ENCODE data around the gene IRF3. TPM values are rescaled to one million over a fixed set of nuclear protein-coding genes. Genes with fewer than 3 reads are reported as not detected.

IRF3 gene
- polyA plus RNA-seq, 10 donors, result 25.2 to 44.4 (median 33.7) TPM

DNA sequence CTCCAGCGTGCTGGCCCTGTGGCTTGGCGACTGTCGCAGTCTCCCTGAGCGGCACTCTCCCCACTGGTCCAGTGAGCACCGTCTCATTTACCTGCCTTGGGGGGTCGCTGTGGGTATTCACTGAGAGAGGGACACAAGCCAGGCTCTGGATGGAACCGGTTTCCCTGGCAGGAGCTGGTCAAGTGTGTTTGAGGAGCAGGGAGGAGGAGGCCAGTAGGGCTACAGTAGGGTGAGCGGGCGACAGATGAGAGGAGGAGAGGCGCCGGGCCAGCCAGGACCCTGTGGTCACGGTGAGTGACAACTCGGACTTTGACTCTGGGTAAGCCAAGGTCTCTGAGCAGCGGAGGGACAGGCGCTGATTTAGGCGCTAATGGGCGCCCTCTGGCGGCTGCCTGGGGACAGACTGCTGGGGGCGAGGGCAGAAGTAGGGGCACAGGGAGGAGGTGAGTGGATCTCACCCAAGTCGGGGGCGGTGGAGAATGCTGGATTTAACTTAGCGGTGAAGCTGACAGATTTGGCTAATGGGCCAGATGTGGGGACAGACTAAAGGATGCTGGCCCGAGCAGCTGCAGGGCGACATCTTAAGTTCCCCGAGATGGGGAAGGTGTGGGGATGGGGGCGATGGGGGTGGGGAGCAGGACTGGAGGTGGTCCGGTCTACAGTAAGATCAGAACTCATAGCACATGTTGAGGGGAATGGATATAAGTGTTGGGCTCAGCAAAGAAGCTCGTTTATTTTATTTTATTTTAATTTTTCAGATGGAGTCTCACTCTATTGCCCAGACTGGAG lies 6.7 kb upstream of the IRF3 start:
- DNase-seq, result peak in 2 of 3 donors; percentile 69 to 83

DNA sequence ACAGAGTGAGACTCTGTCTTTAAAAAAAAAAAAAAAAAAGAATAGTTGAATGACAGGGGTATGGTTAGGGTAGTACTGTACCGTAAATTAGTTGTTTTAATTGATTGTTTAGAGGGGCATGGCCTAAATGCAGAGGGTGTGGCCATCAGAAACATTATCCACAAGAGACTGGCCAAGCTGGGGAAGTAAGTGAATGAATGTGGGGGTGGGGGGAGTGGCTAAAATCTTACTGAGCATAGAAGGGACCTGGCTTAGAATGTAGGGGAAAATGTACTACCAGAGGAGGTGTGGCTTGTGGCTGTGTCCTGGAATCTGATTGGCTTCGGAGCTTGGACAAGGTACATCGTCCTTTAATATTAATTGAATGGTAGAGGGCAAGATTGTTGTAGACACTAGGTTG lies 3.9 kb upstream of the IRF3 start:
- no peak for DNase-seq

DNA sequence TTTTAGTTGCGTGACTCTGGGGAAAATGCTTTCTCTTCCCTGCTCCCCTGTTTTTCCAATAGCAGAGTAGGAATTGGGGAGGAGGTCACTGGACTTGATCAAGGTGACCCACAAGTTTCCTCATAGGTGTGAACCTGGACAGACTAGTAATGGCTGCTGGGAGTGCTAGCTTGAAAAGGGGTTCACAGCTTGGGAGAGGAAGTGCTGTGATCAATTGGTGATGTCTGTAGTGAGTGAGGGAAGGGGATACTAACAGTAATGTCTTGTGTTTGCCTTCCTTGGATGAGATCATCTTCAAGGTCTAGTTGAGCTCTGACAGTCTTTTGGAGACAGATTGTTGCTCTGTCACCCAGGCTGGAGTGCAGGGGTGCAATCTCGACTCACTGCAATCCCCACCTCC lies 1.8 kb upstream of the IRF3 start:
- DNase-seq, result no peak

DNA sequence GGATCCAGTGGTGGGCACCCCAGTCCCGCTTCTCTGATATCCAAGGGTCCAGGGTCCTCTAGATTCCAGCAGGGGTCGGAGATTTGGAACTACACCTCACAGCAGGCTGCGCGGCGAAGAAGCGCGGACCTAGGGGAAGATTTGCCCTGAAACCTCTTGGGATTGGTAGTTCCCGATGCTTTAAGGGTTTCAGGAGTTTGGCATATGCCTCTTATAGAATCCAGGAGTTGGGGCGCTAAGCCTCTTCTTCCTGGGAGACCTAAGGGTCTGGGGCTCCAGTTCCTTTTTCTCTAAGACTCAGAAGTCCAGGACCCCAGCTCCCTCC lies 425 bp upstream of the IRF3 start:
- no peak for DNase-seq

DNA sequence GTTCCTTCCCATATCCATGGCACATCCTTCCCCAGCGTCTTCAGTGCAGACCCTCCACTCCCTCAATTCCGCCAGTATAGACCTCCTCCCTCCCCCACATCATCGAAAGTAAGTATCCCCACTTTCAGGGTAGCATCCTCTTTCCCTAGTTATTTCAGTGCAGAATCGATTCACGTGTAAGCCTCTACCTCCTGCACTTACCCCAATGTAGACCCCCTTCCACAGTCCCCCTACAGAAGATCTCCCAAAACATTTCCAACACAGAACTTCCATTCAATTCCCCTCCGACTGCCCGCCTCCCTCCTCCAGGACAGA lies 664 bp downstream of the IRF3 start:
- DNase-seq, result no peak

DNA sequence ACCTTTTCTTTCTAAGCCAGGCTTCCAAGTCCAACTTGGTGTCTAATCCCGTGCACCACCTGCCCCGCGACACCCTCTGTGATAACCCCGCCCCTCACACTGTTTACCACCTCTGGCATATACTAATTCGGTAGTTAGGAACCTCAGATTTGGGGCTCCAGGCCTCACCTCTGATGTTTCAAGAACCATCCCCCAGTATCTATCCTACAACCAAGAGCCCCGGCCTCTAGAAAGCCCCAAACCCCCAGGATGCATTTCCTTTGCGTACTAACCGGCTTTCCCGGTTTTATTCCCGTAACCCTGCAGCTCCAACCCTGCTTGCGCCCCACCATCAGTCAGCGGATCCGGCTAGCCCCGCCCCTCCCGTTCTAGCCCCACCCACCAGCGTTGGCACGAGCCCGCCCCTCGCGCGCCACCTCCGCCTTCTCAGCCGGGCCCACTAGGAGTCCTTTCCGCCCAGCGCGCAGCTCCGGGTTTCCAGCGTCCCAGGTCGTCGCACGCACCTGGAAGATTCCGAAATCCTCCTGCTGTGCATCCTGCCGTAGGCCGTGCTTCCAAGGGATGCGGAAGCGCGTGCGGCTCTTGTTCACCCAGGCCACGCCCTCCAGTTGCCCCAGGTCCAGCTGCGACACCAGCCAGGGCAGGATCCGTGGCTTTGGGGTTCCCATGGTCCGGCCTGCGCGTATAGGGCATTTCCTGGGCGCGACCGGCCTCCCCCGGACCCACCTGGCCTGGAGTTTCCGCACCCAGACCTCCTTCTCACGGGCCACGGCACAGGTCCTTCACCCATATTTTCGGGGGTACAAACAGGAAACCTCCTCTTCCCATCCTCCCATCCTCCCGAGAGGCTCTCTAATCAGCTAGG lies 1.3 kb downstream of the IRF3 start:
- peak; percentile 65 to 86 (median 70) for DNase-seq

DNA sequence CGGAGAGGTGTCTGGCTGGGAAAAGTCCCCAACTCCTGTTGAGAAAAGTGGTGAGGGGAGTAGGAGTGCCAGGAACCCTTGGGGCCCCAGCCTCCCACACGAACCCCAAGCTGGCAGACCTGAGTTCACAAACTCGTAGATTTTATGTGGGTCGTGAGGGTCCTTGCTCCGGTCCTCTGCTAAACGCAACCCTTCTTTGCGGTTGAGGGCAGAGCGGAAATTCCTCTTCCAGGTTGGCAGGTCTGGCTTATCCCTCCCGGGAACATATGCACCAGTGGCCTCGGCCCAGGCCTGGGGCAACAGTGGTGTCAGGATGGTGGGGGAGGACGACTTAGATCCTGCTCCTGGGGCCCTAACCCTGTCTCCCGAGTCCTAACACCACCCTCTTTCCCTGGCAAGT lies 2.4 kb downstream of the IRF3 start:
- DNase-seq, result no peak

DNA sequence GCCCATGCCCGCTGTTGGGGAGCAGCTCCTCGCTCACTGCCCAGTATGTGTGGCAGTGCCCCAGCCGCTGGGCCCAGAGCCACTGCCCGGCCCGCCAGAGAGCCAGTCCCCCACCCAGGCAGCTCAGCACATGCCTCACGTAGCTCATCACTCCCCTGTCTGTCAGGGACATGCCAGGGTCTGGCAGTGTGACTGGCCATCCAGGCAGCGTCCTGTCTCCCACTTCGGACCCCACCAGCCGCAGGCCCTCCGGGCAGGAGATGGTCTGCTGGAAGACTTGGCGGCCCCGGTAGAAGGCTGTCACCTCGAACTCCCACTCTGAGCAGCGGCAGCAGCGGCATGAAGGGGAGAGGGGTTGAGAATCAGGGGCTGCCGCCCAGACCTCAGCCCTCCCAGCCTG lies 3.6 kb downstream of the IRF3 start:
- DNase-seq, result no peak

DNA sequence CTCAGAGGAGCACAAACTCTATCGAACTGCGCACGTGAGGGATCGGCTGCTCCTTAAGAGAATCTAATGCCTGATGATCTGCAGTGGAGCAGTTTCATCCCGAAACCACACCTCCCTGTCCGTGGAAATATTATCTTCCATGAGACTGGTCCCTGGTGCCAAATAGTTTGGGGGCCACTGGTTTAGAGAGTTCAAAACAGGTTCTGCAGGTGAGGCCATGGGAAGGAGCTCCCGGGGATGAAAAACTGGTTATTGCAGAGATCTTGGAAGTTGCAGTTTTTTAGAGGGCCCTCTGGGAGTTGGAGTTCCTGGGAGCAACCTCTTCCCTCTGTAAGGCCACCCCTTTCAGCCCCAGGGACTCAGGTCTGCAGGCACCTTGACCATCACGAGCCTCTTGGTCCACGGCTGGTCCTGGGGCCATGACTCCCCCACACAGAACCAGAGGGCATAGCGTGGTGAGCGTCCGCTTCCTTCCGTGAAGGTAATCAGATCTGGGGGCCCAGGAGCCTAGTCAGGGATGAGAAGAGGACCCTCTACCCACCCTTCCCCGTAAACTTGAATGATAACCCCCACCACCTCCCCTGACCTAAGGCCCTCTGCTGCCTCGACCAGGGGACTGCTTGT lies 5.2 kb downstream of the IRF3 start:
- DNase-seq, result no peak

DNA sequence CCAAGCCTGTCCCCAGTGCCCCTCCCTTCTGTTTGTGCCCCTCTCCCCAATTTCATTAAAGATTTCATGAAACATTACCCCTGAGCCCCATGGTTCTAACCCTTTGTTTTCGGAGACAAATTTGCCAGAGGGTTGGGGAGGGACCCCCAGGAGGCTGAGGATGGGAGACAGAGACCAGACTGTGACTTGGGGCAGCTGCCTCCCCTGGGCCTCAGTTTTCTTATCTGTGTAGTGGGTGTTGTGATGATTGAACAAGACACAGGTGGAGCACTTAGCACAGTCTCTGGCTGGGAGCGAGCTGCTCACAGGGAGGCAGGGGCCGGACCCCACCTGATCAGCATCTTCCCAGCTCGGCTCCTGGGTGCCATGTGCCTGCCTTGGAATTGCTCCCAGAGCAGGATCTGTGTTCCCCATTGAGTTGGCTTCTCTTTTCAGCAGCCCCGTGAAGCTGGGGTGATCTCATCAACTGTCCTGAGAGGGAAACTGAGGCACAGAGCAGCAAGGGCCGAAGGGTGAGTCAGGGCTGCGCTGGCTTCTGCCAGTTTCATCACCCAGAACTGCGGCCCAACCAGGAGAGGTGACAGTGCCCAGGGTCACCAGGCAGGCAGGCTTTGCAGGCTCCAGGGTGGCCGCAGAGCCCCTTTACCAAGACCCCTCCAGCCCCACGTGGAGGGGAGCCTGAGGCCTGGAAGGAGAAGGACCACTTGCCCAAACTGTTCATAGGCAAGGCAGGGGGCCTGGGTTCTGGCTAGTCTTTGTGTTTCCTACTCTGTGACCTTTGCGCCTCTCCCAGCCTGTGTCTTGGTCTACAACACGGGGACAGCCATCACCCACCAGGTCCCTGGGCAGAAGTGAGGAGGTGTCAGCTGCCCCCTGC lies 6.9 kb downstream of the IRF3 start:
- DNase-seq, result no peak

DNA sequence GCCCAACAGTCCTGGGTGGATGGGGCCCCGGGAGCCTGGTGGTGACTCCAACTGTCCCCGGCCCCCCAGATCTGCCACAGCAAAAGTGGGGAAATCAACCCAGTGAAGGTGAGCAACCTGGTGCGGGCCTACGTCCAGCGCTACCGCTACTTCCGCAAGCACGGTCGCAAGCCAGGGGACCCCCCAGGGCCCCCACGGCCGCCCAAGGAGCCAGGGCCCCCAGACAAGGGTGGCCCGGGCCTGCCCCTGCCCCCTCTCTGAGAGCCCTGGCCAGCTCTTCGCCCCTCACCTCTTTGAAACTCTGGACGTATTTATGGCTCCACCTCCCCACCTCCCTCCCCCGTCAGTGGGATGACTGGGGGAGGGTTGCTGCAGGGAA lies 7.5 kb downstream of the IRF3 start:
- DNase-seq, result no peak

DNA sequence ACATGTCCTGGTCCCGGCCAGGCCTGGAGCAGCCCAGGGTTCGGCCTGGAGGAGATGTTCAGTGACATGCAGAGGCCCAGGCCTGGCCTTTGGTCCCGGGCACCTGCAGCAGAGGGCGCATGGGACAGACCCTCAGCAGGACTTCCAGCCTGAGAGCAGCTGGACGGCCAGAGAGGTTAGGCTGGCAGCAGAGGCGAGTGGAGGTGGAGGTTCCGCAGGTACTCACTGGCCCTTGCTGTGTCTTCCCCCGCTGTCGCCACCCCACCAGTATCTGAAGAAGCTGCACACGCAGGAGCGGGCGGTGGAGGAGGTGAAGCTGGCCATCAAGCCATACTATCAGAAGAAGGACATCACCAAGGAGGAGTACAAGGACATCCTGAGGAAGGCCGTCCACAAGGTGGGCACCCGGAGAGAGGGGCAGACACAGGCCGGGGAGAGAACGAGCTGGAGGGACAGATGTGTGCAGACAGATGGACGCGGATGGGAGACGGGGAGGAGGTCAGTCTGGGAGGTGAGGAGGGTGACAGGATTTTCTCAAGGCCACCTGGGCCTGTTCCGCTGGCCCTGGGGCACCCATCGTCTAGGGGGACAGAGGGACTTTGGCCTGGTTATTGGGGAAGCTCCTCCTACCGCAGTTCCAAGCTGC lies 8.0 kb downstream of the IRF3 start:
- no peak for DNase-seq

DNA sequence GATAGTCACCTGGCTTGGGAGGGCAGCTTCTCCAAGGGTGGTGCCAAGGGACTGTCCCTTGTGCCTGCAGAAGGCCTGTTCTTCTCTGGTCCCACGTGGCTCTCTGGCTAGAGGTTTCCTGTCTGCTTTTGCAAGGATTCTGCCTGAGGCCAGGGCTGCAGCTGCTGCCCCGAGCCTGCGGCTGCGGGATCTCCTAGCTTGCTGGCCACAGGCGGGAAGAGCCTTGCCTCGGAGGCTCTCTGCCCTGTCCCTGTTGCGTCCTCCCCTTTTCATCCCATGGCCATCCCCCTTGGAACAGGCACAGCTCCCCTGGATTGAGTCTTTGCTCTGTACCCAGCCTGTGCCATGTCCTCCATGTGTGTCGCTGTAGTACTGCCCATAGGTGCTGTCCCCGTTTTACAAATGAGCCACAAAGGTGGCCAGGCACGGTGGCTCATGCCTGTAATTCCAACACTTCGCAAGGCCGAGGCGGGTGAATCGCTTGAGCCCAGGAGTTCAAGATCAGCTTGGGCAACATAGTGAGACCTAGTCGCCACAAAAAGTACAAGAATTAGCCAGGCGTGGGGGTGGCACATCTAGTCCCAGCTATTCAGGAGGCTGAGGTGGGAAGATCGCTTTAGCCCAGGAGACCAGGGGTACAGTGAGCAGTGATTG lies 9.1 kb downstream of the IRF3 start:
- DNase-seq, result no peak

DNA sequence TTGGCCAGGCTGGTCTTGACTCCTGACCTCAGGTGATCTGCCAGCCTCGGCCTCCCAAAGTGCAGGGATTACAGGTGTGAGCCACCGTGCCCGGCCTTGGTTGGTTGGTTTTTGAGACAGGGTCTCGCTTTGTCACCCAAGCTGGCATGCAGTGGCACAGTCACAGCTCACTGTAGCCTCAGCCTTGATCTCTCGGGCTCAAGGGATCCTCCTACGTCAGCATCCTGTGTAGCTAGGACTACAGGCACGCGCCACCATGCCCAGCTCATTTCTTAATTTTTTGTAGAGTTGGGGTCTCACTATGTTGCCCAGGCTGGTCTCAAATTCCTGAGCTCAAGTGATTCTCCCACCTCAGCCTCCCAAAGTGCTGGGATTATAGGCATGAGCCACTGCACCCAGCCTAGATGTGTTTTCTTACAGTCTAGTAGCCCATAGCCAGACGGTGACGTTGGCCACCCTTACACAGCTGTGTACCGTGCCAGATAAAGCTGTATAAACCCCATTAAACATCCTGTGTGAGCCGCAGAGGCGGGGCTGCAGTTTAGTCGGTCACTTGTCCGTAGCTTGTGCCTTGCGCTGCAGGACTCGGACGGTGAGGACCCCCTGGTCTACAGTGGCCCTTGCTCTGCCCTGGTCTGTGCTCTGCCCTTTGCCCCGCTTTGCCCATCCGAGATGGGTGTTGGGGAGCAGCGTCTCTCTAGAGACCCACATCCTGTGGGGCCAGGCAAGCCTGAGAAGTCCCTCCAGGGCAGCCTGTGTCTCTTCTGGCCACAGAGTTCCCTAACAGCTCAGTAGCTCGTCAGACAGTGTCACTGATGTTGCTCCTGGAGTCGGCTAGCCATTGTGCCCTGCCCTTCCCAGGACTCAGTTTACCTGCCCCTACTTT lies 9.8 kb downstream of the IRF3 start:
- no peak for DNase-seq

DNA sequence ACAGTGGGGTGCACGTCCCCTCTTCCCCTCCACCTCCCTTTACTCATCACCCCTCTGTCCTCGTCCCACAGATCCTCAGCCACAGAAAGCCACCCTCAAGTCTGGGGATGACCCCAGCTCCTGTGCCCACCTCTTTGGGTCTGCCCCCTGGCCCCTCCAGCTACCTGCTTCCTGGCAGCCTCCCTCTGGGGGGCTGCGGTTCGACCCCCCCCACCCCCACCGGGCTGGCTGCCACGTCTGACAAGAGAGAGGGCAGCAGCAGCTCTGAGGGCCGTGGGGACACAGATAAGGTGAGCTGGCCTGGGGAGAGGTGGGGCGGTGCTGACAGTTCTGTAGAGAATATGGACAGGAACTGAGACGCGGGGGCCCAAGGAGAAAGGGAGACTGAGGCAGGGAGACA lies 11.1 kb downstream of the IRF3 start:
- DNase-seq, result no peak

DNA sequence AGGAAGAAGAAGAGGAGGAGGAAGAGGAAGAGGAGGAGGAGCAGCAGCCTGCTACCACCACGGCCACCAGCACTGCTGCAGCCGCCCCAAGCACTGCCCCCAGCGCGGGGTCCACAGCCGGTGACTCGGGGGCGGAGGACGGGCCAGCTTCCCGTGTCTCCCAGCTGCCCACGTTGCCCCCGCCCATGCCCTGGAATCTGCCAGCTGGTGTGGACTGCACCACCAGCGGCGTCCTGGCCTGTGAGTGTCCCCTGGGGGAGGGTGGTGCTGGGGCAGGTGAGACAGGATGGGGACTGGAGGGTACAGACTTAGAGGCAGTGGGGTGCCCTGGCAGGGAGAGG lies 12.2 kb downstream of the IRF3 start:
- DNase-seq, result no peak

DNA sequence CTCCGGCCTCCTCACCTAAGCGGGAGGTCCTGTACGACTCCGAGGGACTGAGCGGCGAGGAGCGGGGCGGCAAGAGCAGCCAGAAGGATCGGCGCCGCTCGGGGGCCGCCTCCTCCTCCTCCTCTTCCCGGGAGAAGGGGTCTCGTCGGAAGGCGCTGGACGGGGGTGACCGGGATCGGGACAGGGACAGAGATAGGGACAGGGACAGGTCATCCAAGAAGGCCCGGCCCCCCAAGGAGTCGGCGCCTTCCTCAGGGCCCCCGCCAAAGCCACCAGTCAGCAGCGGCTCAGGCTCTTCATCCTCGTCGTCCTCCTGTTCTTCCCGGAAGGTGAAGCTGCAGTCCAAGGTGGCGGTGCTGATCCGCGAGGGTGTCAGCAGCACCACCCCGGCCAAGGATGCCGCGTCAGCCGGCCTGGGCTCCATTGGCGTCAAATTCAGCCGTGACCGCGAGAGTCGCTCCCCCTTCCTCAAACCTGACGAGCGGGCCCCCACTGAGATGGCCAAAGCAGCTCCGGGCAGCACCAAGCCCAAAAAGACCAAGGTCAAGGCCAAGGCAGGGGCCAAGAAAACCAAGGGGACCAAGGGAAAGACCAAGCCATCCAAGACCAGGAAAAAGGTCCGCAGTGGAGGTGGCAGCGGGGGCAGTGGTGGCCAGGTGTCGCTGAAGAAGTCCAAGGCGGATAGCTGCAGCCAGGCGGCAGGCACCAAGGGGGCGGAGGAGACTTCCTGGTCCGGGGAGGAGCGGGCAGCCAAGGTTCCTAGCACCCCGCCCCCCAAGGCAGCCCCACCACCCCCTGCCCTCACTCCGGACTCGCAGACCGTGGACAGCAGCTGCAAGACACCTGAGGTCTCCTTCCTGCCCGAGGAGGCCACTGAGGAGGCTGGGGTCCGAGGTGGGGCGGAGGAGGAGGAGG lies 12.8 kb downstream of the IRF3 start:
- no peak for DNase-seq

DNA sequence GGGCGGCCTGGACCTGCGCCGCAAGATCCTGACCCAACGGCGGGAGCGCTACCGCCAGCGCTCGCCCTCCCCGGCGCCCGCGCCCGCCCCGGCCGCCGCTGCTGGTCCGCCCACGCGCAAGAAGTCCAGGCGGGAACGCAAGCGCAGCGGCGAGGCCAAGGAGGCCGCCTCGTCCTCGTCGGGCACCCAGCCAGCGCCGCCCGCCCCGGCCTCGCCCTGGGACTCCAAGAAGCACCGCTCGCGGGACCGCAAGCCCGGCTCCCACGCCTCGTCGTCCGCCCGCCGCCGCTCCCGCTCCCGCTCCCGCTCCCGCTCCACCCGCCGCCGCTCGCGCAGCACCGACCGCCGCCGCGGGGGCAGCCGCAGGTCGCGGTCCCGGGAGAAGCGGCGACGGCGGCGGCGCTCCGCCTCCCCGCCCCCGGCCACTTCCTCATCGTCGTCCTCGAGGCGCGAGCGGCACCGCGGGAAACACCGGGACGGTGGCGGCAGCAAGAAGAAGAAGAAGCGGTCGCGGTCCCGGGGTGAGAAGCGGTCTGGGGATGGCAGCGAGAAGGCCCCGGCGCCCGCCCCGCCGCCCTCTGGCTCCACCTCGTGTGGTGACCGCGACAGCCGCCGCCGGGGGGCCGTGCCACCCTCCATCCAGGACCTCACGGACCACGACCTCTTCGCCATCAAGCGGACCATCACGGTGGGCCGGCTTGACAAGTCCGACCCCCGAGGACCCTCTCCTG lies 13.7 kb downstream of the IRF3 start:
- DNase-seq, result no peak

All from muscle of back (tissue), 11 donors.